ENCODE data around the gene NOP53. TPM values are rescaled to one million over a fixed set of nuclear protein-coding genes. Genes with fewer than 3 reads are reported as not detected.

Gene NOP53
- total and polyA plus RNA-seq, 9 of the 15 experiments (the other 6 are each of a cell fraction or from before 2014, with no cell fraction given) = 6.5 to 274 (median 145) TPM

- TF ChIP-seq NFE2L1 (tag; IDR thresholded peaks at IDR 0.05; ENCODE audit: borderline replicate concordance, low read depth) (no peak), CREB5 (CRISPR knock-in tag; IDR thresholded peaks at IDR 0.05) (no peak), SMARCA5 (IDR thresholded peaks at IDR 0.05) (no peak), RBM34 (IDR thresholded peaks at IDR 0.05; ENCODE audit: borderline replicate concordance, insufficient read depth, low read length) (no peak), NR2C1 (IDR thresholded peaks at IDR 0.05) (no peak), NR2C1 (tag; IDR thresholded peaks at IDR 0.05) (no peak), IRF9 (tag; IDR thresholded peaks at IDR 0.05) (no peak), POLR3A (IDR thresholded peaks at IDR 0.05; ENCODE audit: borderline replicate concordance, extremely low read depth, insufficient read depth, insufficient read length) (no peak)
Measured at GRCh38 chr19:47797996-47798903, 52.9 kb downstream of the NOP53 start (continued).
